Mesenchymal stem cell (in vitro differentiated cells and primary cell): ENCODE results near the gene CACNA1I.

Source experiments
- DNase-seq: peaks from one replicate; pipeline ENCODE4 v3.0.0-alpha.2; 2013
- H2AFZ ChIP-seq: one replicate; pipeline ENCODE4 v1.6.1; 2013; ENCODE audit warnings: low read depth, mild to moderate bottlenecking, control low read depth, inconsistent platforms, low read length, moderate library complexity
- H2AK5ac ChIP-seq: 2 replicates; pipeline ENCODE4 v1.6.1; 2013; ENCODE audit warnings: low read length, moderate library complexity, mild to moderate bottlenecking, inconsistent platforms; ENCODE audit not compliant: severe bottlenecking
- H2BK120ac ChIP-seq: one replicate; pipeline ENCODE4 v1.6.1; 2013; ENCODE audit warnings: low read depth, mild to moderate bottlenecking, inconsistent platforms, low read length, moderate library complexity
- H2BK12ac ChIP-seq, 2 experiments: one replicate each; pipeline ENCODE4 v1.6.1; 2013; ENCODE audit warnings: inconsistent platforms in 2 of 2, low read length in 2 of 2, mild to moderate bottlenecking in 2 of 2, moderate library complexity in 2 of 2, control low read depth in 1 of 2
- H2BK15ac ChIP-seq: one replicate; pipeline ENCODE4 v1.6.1; 2013; ENCODE audit warnings: mild to moderate bottlenecking, low read depth, inconsistent platforms; ENCODE audit not compliant: poor library complexity, severe bottlenecking
- H2BK5ac ChIP-seq: 2 replicates; pipeline ENCODE4 v1.6.1; 2013; ENCODE audit warnings: low read depth, mild to moderate bottlenecking, low read length, control low read depth, inconsistent platforms; ENCODE audit not compliant: poor library complexity, severe bottlenecking
- H3K14ac ChIP-seq, 2 experiments: one replicate each; pipeline ENCODE4 v1.6.1; 2013; ENCODE audit warnings: inconsistent platforms in 2 of 2, low read length in 2 of 2, control low read depth in 1 of 2, mild to moderate bottlenecking in 1 of 2, moderate library complexity in 1 of 2
- H3K18ac ChIP-seq, 2 experiments: one replicate each; pipeline ENCODE4 v1.6.1; 2013; ENCODE audit warnings: inconsistent platforms in 2 of 2, low read length in 2 of 2, control low read depth in 1 of 2, low read depth in 1 of 2, mild to moderate bottlenecking in 1 of 2
- H3K23ac ChIP-seq, 2 experiments: one replicate each; pipeline ENCODE4 v1.6.1; 2013; ENCODE audit warnings: inconsistent platforms in 2 of 2, low read length in 2 of 2, mild to moderate bottlenecking in 2 of 2, moderate library complexity in 2 of 2, control low read depth in 1 of 2
- H3K27ac ChIP-seq: 2 replicates; pipeline ENCODE4 v1.5.1; 2013; ENCODE audit warnings: mild to moderate bottlenecking, moderate library complexity, low read length, control low read depth, inconsistent platforms; ENCODE audit not compliant: poor library complexity, severe bottlenecking
- H3K27me3 ChIP-seq, 2 experiments: 2 replicates each; pipeline versions ENCODE4 v1.6.1 to v1.7.0; 2013; ENCODE audit warnings: low read length in 2 of 2, mild to moderate bottlenecking in 2 of 2, moderate library complexity in 2 of 2, control low read depth in 1 of 2, inconsistent platforms in 1 of 2; ENCODE audit not compliant: control insufficient read depth in 1 of 2, insufficient read depth in 1 of 2
- H3K36me3 ChIP-seq, 2 experiments: 2 replicates each; pipeline versions ENCODE4 v1.6.1 to v1.7.0; 2013; ENCODE audit warnings: low read length in 2 of 2, control low read depth in 1 of 2, inconsistent platforms in 1 of 2, low read depth in 1 of 2, mild to moderate bottlenecking in 1 of 2; ENCODE audit not compliant: insufficient read depth in 2 of 2, control insufficient read depth in 1 of 2
- H3K4ac ChIP-seq, 2 experiments: one replicate each; pipeline ENCODE4 v1.6.1; 2013; ENCODE audit warnings: inconsistent platforms in 2 of 2, low read length in 2 of 2, mild to moderate bottlenecking in 2 of 2, moderate library complexity in 2 of 2, control low read depth in 1 of 2, low read depth in 1 of 2
- H3K4me1 ChIP-seq: 2 replicates; pipeline ENCODE4 v1.6.1; 2013; ENCODE audit warnings: low read depth, low read length, control low read depth; ENCODE audit not compliant: control insufficient read depth, insufficient read depth
- H3K4me2 ChIP-seq: 2 replicates; pipeline ENCODE4 v1.6.1; 2013; ENCODE audit warnings: low read length, mild to moderate bottlenecking, inconsistent platforms; ENCODE audit not compliant: poor library complexity, severe bottlenecking
- H3K4me3 ChIP-seq, 2 experiments: 2 replicates each; pipeline versions ENCODE4 v1.5.1 to v1.7.0; 2013; ENCODE audit warnings: low read length in 2 of 2, mild to moderate bottlenecking in 2 of 2, control low read depth in 1 of 2, low read depth in 1 of 2; ENCODE audit not compliant: insufficient read depth in 1 of 2
- H3K79me1 ChIP-seq: replicated peaks from 2 replicates; pipeline ENCODE4 v1.6.1; 2013; ENCODE audit warnings: mild to moderate bottlenecking, control low read depth, low read length, inconsistent platforms; ENCODE audit not compliant: poor library complexity, severe bottlenecking
- H3K9ac ChIP-seq: 2 replicates; pipeline ENCODE4 v1.7.0; 2013; ENCODE audit warnings: mild to moderate bottlenecking, low read length, moderate library complexity
- H3K9me3 ChIP-seq: 2 replicates; pipeline ENCODE4 v1.7.0; 2013; ENCODE audit warnings: mild to moderate bottlenecking, low read length; ENCODE audit not compliant: control insufficient read depth
- H4K8ac ChIP-seq: one replicate; pipeline ENCODE4 v1.6.1; 2013; ENCODE audit warnings: inconsistent platforms, mild to moderate bottlenecking, low read length, moderate library complexity
- H4K91ac ChIP-seq: one replicate; pipeline ENCODE4 v1.6.1; 2013; ENCODE audit warnings: mild to moderate bottlenecking, low read length, inconsistent platforms
- WGBS: methylation state at CpG from one replicate; pipeline ENCODE4 v1.1.7; 2013; ENCODE audit warnings: mixed read lengths; 5-methylcytosine and 5-hydroxymethylcytosine counted together

The CACNA1I gene

GRCh38 chr22:39675947-39676346 is 105.4 kb downstream of the CACNA1I start:
- Histone ChIP-seq H3K4me3 (no peak overlapping the region), H2BK5ac (no peak overlapping the region), H3K79me1 (no peaks in the 10 kb centered on the region), H4K8ac (no peak overlapping the region), H3K9ac (no peak overlapping the region), H2AK5ac (no peak overlapping the region), H3K18ac (no peak overlapping the region), H2BK15ac (no peak overlapping the region), H3K14ac (peak overlapping the region in 1 of 2 experiments; percentile 5), H3K23ac (no peak overlapping the region), H3K4me2 (no peak overlapping the region), H3K4me1 (peaks cover 6% of the 10 kb centered on the region), H2BK12ac (no peak overlapping the region), H3K9me3 (peaks cover 23% of the 10 kb centered on the region), H2BK120ac (no peak overlapping the region), H3K4ac (no peak overlapping the region), H3K27ac (no peak overlapping the region), H3K36me3 (no peaks in the 10 kb centered on the region), H3K27me3 (peaks cover 14 to 47% of the 10 kb centered on the region in 2 experiments), H4K91ac (no peak overlapping the region), H2AFZ (no peak overlapping the region)
- WGBS = 81% methylated on average over 10 of the region's 10 CpGs
- no peak for DNase-seq

DNA sequence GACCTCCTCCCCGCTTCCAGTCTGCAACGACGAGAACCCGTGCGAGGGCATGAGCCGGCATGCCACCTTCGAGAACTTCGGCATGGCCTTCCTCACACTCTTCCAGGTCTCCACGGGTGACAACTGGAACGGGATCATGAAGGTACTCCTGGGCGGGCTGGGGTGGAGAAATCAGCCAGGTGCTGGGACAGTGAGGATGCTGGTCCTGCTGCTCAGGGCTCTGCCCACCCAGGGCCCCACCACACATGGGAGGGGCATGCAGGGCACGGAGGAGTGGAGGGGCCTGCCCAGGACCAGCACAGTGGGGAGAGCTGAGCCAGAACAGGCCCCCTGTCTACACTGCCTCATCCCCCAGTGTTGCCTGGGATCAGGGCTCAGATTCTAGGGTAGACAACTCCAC is 107.4 kb downstream of the CACNA1I start:
- Histone ChIP-seq H2BK12ac (no peak overlapping the region), H3K27me3 (peaks cover 14 to 53% of the 10 kb centered on the region in 2 experiments), H3K23ac (no peak overlapping the region), H3K4me2 (no peak overlapping the region), H3K4me3 (no peak overlapping the region), H2AK5ac (no peak overlapping the region), H3K27ac (no peak overlapping the region), H2BK120ac (no peak overlapping the region), H3K14ac (no peak overlapping the region), H3K9me3 (peaks cover 5% of the 10 kb centered on the region), H3K36me3 (no peaks in the 10 kb centered on the region), H3K79me1 (no peaks in the 10 kb centered on the region), H3K18ac (no peak overlapping the region), H4K8ac (no peak overlapping the region), H3K9ac (no peak overlapping the region), H3K4me1 (peaks cover 6% of the 10 kb centered on the region), H2BK15ac (no peak overlapping the region), H2AFZ (no peak overlapping the region), H3K4ac (no peak overlapping the region), H4K91ac (no peak overlapping the region), H2BK5ac (no peak overlapping the region)
- 90% methylated on average over 12 of the region's 12 CpGs for WGBS
- no peak for DNase-seq

DNA sequence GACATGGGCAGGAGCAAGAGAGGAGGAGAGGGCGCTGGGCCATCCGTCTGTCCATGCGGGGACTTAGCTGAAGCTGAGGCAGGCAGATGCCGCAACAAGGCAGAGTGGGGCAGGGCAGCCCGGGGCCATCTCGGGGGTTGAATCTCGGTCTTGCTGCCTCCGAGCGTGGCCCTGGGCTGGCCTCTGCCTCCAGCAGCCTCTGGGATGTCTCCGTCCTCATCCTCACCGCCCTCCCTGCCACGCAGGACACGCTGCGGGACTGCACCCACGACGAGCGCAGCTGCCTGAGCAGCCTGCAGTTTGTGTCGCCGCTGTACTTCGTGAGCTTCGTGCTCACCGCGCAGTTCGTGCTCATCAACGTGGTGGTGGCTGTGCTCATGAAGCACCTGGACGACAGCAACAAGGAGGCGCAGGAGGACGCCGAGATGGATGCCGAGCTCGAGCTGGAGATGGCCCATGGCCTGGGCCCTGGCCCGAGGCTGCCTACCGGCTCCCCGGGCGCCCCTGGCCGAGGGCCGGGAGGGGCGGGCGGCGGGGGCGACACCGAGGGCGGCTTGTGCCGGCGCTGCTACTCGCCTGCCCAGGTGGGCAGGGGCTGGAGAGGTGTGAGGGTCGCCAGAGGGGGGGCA is 108.4 kb downstream of the CACNA1I start:
- WGBS = 89% methylated on average over 39 of the region's 47 CpGs
- Histone ChIP-seq H3K23ac (no peak overlapping the region), H2BK5ac (no peak overlapping the region), H2AFZ (no peak overlapping the region), H3K36me3 (no peaks in the 10 kb centered on the region), H3K79me1 (no peaks in the 10 kb centered on the region), H2BK15ac (no peak overlapping the region), H4K91ac (no peak overlapping the region), H2BK120ac (no peak overlapping the region), H2BK12ac (no peak overlapping the region), H3K14ac (peak overlapping the region in 1 of 2 experiments; percentile 19), H3K9me3 (no peaks in the 10 kb centered on the region), H3K4me3 (peak overlapping the region in 1 of 2 experiments; percentile 29), H3K27me3 (peaks cover 18 to 54% of the 10 kb centered on the region in 2 experiments), H3K9ac (no peak overlapping the region), H3K4me2 (no peak overlapping the region), H4K8ac (no peak overlapping the region), H3K18ac (no peak overlapping the region), H3K27ac (no peak overlapping the region), H2AK5ac (no peak overlapping the region), H3K4ac (no peak overlapping the region), H3K4me1 (peaks cover 6% of the 10 kb centered on the region)
- DNase-seq = no peak

GRCh38 chr22:39679652-39680051 is 109.1 kb downstream of the CACNA1I start:
- no peak overlapping the region for H2BK120ac ChIP-seq
- H2BK5ac ChIP-seq = no peak overlapping the region
- H3K27ac ChIP-seq = no peak overlapping the region

More at GRCh38 chr22:39679652-39680051, 109.1 kb downstream of the CACNA1I start:
- Histone ChIP-seq H3K79me1 (no peaks in the 10 kb centered on the region), H2BK12ac (no peak overlapping the region), H4K91ac (no peak overlapping the region), H3K4me3 (no peak overlapping the region), H4K8ac (no peak overlapping the region), H2AK5ac (no peak overlapping the region), H2BK15ac (no peak overlapping the region), H3K9ac (no peak overlapping the region), H3K4ac (no peak overlapping the region), H3K27me3 (peaks cover 18 to 55% of the 10 kb centered on the region in 2 experiments), H3K9me3 (no peaks in the 10 kb centered on the region), H3K14ac (no peak overlapping the region), H3K36me3 (no peaks in the 10 kb centered on the region), H3K4me1 (peaks cover 3% of the 10 kb centered on the region), H3K23ac (no peak overlapping the region), H3K4me2 (no peak overlapping the region), H3K18ac (no peak overlapping the region), H2AFZ (no peak overlapping the region)
- no peak for DNase-seq
- WGBS = 94% methylated on average over 17 of the region's 17 CpGs
